ENCODE results near the gene CD22. TPM values are rescaled to one million over a fixed set of nuclear protein-coding genes. Genes with fewer than 3 reads are reported as not detected.

CD22 gene
- total RNA-seq, 4 donors from 2014 or later, result 0.91 to 4.2 TPM; not detected in 2

DNA sequence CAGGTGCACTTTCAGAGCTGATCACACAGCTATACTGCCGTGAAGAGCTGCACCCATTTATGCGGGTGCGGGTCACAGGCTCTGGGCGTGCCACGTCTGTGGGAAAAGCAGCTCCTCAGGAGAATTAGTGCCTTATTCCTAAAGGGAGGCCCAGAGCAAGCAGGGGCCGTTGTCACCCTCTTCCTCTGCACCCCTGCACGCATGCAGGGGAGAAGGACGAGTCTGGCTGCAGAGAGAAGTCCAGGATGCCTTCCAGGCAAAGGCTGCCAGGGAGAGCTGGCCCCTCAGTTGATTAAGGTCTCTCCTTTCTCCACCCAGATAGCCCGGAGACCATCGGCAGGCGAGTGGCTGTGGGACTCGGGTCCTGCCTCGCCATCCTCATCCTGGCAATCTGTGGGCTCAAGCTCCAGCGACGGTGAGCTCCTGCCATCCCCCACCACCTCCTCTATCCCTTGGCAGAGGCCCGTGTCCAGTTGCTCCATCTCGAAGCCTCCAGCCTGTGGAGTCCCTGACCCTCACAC, 15.6 kb downstream of the CD22 start:
- no peak for TF ChIP-seq POLR2A (IDR thresholded peaks at IDR 0.05)
- TF ChIP-seq, protein P1, sequence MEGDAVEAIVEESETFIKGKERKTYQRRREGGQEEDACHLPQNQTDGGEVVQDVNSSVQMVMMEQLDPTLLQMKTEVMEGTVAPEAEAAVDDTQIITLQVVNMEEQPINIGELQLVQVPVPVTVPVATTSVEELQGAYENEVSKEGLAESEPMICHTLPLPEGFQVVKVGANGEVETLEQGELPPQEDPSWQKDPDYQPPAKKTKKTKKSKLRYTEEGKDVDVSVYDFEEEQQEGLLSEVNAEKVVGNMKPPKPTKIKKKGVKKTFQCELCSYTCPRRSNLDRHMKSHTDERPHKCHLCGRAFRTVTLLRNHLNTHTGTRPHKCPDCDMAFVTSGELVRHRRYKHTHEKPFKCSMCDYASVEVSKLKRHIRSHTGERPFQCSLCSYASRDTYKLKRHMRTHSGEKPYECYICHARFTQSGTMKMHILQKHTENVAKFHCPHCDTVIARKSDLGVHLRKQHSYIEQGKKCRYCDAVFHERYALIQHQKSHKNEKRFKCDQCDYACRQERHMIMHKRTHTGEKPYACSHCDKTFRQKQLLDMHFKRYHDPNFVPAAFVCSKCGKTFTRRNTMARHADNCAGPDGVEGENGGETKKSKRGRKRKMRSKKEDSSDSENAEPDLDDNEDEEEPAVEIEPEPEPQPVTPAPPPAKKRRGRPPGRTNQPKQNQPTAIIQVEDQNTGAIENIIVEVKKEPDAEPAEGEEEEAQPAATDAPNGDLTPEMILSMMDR (IDR thresholded peaks at IDR 0.05), result no peak
- intact Hi-C loops (cut with DNase I; ENCODE audit: low total_unique reads), result no loop called here
- 79 to 81% methylated on average over 17 of the region's 17 CpGs for WGBS, 2 donors
- no peak overlapping the region for H3K4me3 ChIP-seq (ENCODE audit: low read depth, poor library complexity, severe bottlenecking)
- DNase-seq (ENCODE audit: low spot score in 2 of 2), result peak in 1 of 2 donors; percentile 67

DNA sequence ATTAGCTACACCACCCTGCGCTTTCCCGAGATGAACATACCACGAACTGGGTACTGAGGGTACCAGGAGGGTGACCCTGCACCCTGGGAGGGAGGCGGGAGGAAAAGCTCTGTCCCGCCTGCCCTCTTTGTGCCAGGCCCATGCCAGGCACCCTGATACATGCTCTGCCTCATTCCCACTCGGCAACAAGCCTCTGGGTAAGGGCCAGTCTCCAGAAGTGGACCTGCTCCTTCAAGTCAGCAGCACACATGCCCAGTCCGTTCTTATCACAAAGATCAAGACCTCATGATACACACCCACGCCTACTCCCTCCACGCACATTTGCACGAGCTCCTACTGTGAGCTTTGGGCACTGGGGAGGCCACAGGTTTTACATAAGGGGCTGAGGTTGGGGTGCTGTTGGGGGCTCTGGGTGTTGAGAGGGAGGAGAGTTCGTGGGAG, 16.7 kb downstream of the CD22 start:
- 68 to 72% methylated on average over 11 of the region's 11 CpGs for WGBS, 2 donors
- TF ChIP-seq, protein P1 (IDR thresholded peaks at IDR 0.05), result no peak
- no peak for TF ChIP-seq POLR2A (IDR thresholded peaks at IDR 0.05)
- intact Hi-C loops (cut with DNase I; ENCODE audit: low total_unique reads), result no loop called here
- H3K4me3 ChIP-seq (ENCODE audit: low read depth, poor library complexity, severe bottlenecking), result no peak overlapping the region
- DNase-seq (ENCODE audit: low spot score in 2 of 2), result peak in 1 of 2 donors; percentile 67

GRCh38 chr19:35346193-35347052, 17.4 kb downstream of the CD22 start:
- DNase-seq (ENCODE audit: low spot score in 2 of 2), result peak in 1 of 2 donors; percentile 79
- TF ChIP-seq, protein P1 (IDR thresholded peaks at IDR 0.05), result no peak
- TF ChIP-seq POLR2A (IDR thresholded peaks at IDR 0.05), result no peak

DNA sequence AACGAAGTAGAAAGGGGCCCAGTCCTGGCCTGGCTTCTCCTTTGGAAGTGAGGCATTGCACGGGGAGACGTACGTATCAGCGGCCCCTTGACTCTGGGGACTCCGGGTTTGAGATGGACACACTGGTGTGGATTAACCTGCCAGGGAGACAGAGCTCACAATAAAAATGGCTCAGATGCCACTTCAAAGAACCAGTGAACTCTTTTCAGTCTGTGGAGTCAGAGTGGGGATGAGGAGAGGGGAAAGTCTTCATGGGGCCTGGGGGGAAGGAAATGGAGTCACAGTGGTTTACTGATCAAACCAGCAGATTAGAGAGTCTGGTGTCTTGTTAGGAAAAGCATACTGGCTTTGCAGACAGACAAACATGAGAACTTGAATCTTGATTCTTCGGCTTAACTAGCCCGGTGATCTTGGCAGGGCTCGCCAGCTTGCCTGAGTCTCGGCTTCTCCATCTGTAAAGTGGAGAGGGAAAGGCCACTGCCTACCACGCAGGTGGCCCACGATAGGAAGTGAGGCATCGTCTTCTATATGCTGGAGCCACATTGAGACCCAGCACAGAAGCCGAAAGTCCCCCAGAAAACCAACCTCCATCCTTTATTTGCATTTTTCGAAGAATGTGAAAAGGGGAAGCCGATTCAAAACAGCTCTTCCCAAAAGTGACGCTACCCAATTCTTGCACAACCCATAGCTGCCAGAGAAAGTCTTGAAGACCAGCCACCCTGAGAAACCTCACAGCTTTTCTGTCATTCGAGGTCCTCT, 18.4 kb downstream of the CD22 start, which contains the start of gene FFAR1:
FFAR1 (plus strand) TSS at position 732 of the 759 bp plus-strand sequence. CDS start 3,650 bp downstream, outside the sequence.
- intact Hi-C loops (cut with DNase I; ENCODE audit: low total_unique reads), result no loop called here
- WGBS, 2 donors, result 57 to 62% methylated on average over 18 of the region's 18 CpGs
- H3K4me3 ChIP-seq (ENCODE audit: low read depth, poor library complexity, severe bottlenecking), result no peak within 1 kb of the TSS
- DNase-seq (ENCODE audit: low spot score in 2 of 2), result peak in 1 of 2 donors; percentile 80
- no peak for TF ChIP-seq POLR2A (IDR thresholded peaks at IDR 0.05)
- TF ChIP-seq, protein P1 (IDR thresholded peaks at IDR 0.05), result no peak

More at GRCh38 chr19:35346193-35347052, 17.4 kb downstream of the CD22 start:
- WGBS, 2 donors, result 56 to 58% methylated on average over 28 of the region's 28 CpGs
- intact Hi-C loops (cut with DNase I; ENCODE audit: low total_unique reads), result no loop called here
- H3K4me3 ChIP-seq (ENCODE audit: low read depth, poor library complexity, severe bottlenecking), result no peak overlapping the region

- DNase-seq (ENCODE audit: low spot score in 2 of 2), result no peak
- intact Hi-C loops (cut with DNase I; ENCODE audit: low total_unique reads), result no loop called here
- 76 to 77% methylated on average over 7 of the region's 7 CpGs for WGBS, 2 donors
- TF ChIP-seq, protein P1 (IDR thresholded peaks at IDR 0.05), result no peak
- TF ChIP-seq POLR2A (IDR thresholded peaks at IDR 0.05), result no peak
- H3K4me3 ChIP-seq (ENCODE audit: low read depth, poor library complexity, severe bottlenecking), result no peak overlapping the region
Measured at GRCh38 chr19:35347930-35348298, 18.9 kb downstream of the CD22 start.
